Endothelial cell of umbilical vein (primary cell): ENCODE results near the gene OXSR1. TPM values are rescaled to one million over a fixed set of nuclear protein-coding genes. Genes with fewer than 3 reads are reported as not detected.
A peak's percentile ranks its signal among the peaks of the same experiment; 100 is the strongest.

Source experiments
- BruUV-seq: library from RNA; stranded (reverse); fragments of 400-500 nt; replicated peaks from 2 replicates; lab custom pipeline; 2021; lab: Mats Ljungman, UMichigan
- CTCF ChIA-PET: fragments of 300-600, 350-600 bp; sonication (Branson Sonifier 250); formaldehyde crosslinking; loops from one replicate; lab custom pipeline; 2021; ENCODE audit warnings: antibody characterized with exemption, inconsistent platforms; lab: Charles Lee
- POLR2A ChIA-PET: fragments of 300-600, 350-600 bp; sonication (Branson Sonifier 250); formaldehyde crosslinking; loops from one replicate; lab custom pipeline; 2021; ENCODE audit warnings: antibody characterized with exemption, inconsistent platforms; lab: Charles Lee
- DNase-seq: peaks from one replicate; pipeline ENCODE4 v3.0.0-alpha.2; 2011; ENCODE audit warnings: low read depth, low spot score
- FAIRE-seq: peaks from 2 replicates; lab custom pipeline; 2011; peaks lifted over from hg19 to GRCh38; lab: Jason Lieb, UNC
- H2AFZ ChIP-seq: 2 replicates; pipeline ENCODE4 v1.6.0; 2012; ENCODE audit warnings: low read depth, low read length, control low read depth, inconsistent platforms
- H3K27ac ChIP-seq: 2 replicates; pipeline ENCODE4 v1.5.1; 2011; ENCODE audit warnings: low read depth, mild to moderate bottlenecking, control low read depth, low read length, moderate library complexity; ENCODE audit not compliant: insufficient read depth
- H3K27me3 ChIP-seq, 2 experiments: 2 replicates each; pipeline versions ENCODE4 v1.6.0 to v1.6.1; 2011; ENCODE audit warnings: low read length in 2 of 2, mixed read lengths in 1 of 2; ENCODE audit not compliant: control insufficient read depth in 2 of 2, insufficient read depth in 2 of 2
- H3K36me3 ChIP-seq, 2 experiments: 2 replicates in 1 of 2; 3 replicates in 1 of 2; pipeline ENCODE4 v1.5.1; 2011; ENCODE audit warnings: low read length in 2 of 2, mild to moderate bottlenecking in 1 of 2, moderate library complexity in 1 of 2; ENCODE audit not compliant: control insufficient read depth in 2 of 2, insufficient read depth in 2 of 2; ENCODE audit errors: extremely low read depth in 1 of 2
- H3K4me1 ChIP-seq: 3 replicates; pipeline ENCODE4 v1.5.1; 2011; ENCODE audit warnings: mild to moderate bottlenecking, low read length; ENCODE audit not compliant: control insufficient read depth, insufficient read depth; ENCODE audit errors: extremely low read depth
- H3K4me2 ChIP-seq: 2 replicates; pipeline ENCODE4 v1.6.1; 2011; ENCODE audit warnings: low read length, control low read depth, mixed read lengths; ENCODE audit not compliant: insufficient read depth
- H3K4me3 ChIP-seq, 3 experiments: fragments of 200-600 bp in 1 of 3; sonication (generic), shearing (Covaris generic) in 1 of 3; replicated peaks in 1 of 3; 2 replicates each; pipeline ENCODE4 v1.5.1; 2011 to 2016; ENCODE audit warnings: control low read depth in 3 of 3, low read length in 3 of 3, mild to moderate bottlenecking in 2 of 3, inconsistent platforms in 1 of 3, low read depth in 1 of 3, moderate library complexity in 1 of 3; ENCODE audit not compliant: insufficient read depth in 1 of 3
- H3K79me2 ChIP-seq: 2 replicates; pipeline ENCODE4 v1.6.0; 2012; ENCODE audit warnings: low read length, inconsistent platforms; ENCODE audit not compliant: control insufficient read depth, insufficient read depth
- H3K9ac ChIP-seq: replicated peaks from 2 replicates; pipeline ENCODE3; 2011; ENCODE audit warnings: low read length, control low read depth; ENCODE audit not compliant: insufficient read depth; ENCODE audit errors: extremely low read depth
- H3K9me1 ChIP-seq: replicated peaks from 3 replicates; pipeline ENCODE4 v1.6.0; 2011; ENCODE audit warnings: mild to moderate bottlenecking, low read length; ENCODE audit not compliant: control insufficient read depth, insufficient read depth; ENCODE audit errors: extremely low read depth
- H3K9me3 ChIP-seq: replicated peaks from 2 replicates; pipeline ENCODE4 v1.5.1; 2012; ENCODE audit warnings: low read length, inconsistent platforms; ENCODE audit not compliant: control insufficient read depth, insufficient read depth
- H4K20me1 ChIP-seq: replicated peaks from 2 replicates; pipeline ENCODE3; 2011; ENCODE audit warnings: mild to moderate bottlenecking, low read length; ENCODE audit not compliant: control insufficient read depth, insufficient read depth; ENCODE audit errors: extremely low read depth
- CTCF ChIP-seq, 2 donors: IDR thresholded peaks; 1 replicate in 1 of 2; 2 replicates in 1 of 2; pipeline ENCODE4 v1.5.1; 2011; ENCODE audit warnings: low read length in 2 of 2, mild to moderate bottlenecking in 2 of 2, moderate library complexity in 2 of 2, control low read depth in 1 of 2, inconsistent platforms in 1 of 2, low read depth in 1 of 2; ENCODE audit not compliant: insufficient read depth in 1 of 2; ENCODE audit errors: extremely low read depth in 1 of 2
- EZH2 ChIP-seq: IDR thresholded peaks from 2 replicates; pipeline ENCODE4 v1.6.1; 2012; ENCODE audit warnings: borderline replicate concordance, low read depth, mild to moderate bottlenecking, moderate library complexity, low read length, inconsistent platforms; ENCODE audit not compliant: severe bottlenecking
- FOS ChIP-seq: IDR thresholded peaks from 2 replicates; pipeline ENCODE4 v1.6.1; 2011; ENCODE audit warnings: mild to moderate bottlenecking, low read length, moderate library complexity, borderline replicate concordance; ENCODE audit not compliant: insufficient read depth
- GATA2 ChIP-seq: IDR thresholded peaks from 2 replicates; pipeline ENCODE4 v1.7.0; 2011; ENCODE audit warnings: low read depth, mild to moderate bottlenecking, moderate library complexity, mixed read lengths, low read length; ENCODE audit not compliant: insufficient read length, insufficient read depth
- JUN ChIP-seq: IDR thresholded peaks from 2 replicates; pipeline ENCODE4 v1.6.1; 2011; ENCODE audit warnings: borderline replicate concordance, low read depth; ENCODE audit not compliant: insufficient read length, insufficient read depth
- MYC ChIP-seq: IDR thresholded peaks from one replicate; pipeline ENCODE4 v1.6.1; 2011; ENCODE audit warnings: mild to moderate bottlenecking, low read depth, low read length
- POLR2A ChIP-seq: IDR thresholded peaks from 2 replicates; pipeline ENCODE4 v1.6.1; 2012; ENCODE audit warnings: low read depth, mild to moderate bottlenecking, control low read depth, low read length
- POLR2AphosphoS5 ChIP-seq: IDR thresholded peaks from 2 replicates; pipeline ENCODE4 v1.6.1; 2012; ENCODE audit warnings: low read depth, mild to moderate bottlenecking, control low read depth, low read length, moderate library complexity; ENCODE audit not compliant: insufficient read depth
- dilution Hi-C: fragments of 300-500 bp; cut with MboI; formaldehyde crosslinking; loops from one replicate; pipeline ENCODE4 v1.15.0; 2019; ENCODE audit warnings: low sequenced_read_pairs; ENCODE audit not compliant: extremely low pct_ligation_motif_present
- intact Hi-C: fragments of 100-400 bp; cut with micrococcal nuclease; formaldehyde crosslinking; loops from one replicate; pipeline ENCODE4 v1.10.0; 2022
- polyA plus RNA-seq, 4 experiments: library from polyadenylated mRNA; depleted of rRNA in 3 of 4; stranded (reverse) in 3 of 4; unstranded in 1 of 4; fragments of >200 nt; gene quantifications; 2 replicates each; pipeline versions ENCODE4 v1.2.1 to v1.2.3, GENCODE V29; 2011 to 2012; ENCODE audit warnings: missing spikeins in 1 of 4
- total RNA-seq: library from RNA; stranded (reverse); gene quantifications from 2 replicates; pipeline ENCODE4 v1.2.3, GENCODE V29; 2021
- TF ChIP-seq, protein P1 (sequence below): IDR thresholded peaks from 2 replicates; pipeline ENCODE4 v1.6.1; 2011; ENCODE audit not compliant: insufficient read depth, insufficient read length

OXSR1 gene
- total and polyA plus RNA-seq, 2 donors (not counting 3 experiments of a cell fraction or from before 2014, with no cell fraction given) = 15.1 to 32.9 TPM

GRCh38 chr3:38257583-38257982 lies 92.2 kb downstream of the OXSR1 start:
- Histone ChIP-seq H4K20me1 (no peaks in the 10 kb centered on the region), H3K9me1 (no peaks in the 10 kb centered on the region), H3K27me3 (no peaks in the 10 kb centered on the region), H3K4me1 (no peaks in the 10 kb centered on the region), H3K9me3 (no peaks in the 10 kb centered on the region), H3K79me2 (no peaks in the 10 kb centered on the region), H3K36me3 (peaks cover 7% of the 10 kb centered on the region in 2 experiments), H3K27ac (no peak overlapping the region), H3K4me3 (no peak overlapping the region), H3K9ac (no peak overlapping the region), H3K4me2 (no peak overlapping the region), H2AFZ (no peak overlapping the region)
- CTCF ChIA-PET = no interaction called here
- peak; percentile 8 for FAIRE-seq
- no TSS peak for BruUV-seq
- intact Hi-C loops (no loop called here), dilution Hi-C loops (no loop called here)
- no peak for DNase-seq
- TF ChIP-seq EZH2 (no peak), MYC (no peak), FOS (no peak), POLR2AphosphoS5 (no peak), CTCF (IDR thresholded peaks at IDR 0.05; ENCODE audit: extremely low read depth in 1 of 2, insufficient read depth in 1 of 2, low read depth in 1 of 2, low read length in 2 of 2) (no peak), JUN (no peak), GATA2 (no peak), POLR2A (no peak)
- TF ChIP-seq, protein P1, sequence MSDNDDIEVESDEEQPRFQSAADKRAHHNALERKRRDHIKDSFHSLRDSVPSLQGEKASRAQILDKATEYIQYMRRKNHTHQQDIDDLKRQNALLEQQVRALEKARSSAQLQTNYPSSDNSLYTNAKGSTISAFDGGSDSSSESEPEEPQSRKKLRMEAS = no peak
- POLR2A ChIA-PET = no interaction called here
